Kasumi-1 (cell line): ENCODE measurements around the gene PEAR1.
A peak's percentile ranks its signal among the peaks of the same experiment; 100 is the strongest.

Source experiments
- DNase-seq, 2 experiments: peaks; one replicate each; lab custom pipeline; 2025; lab: John Stamatoyannopoulos, UW

Gene PEAR1

GRCh38 chr1:156939786-156940334, 46.3 kb downstream of the PEAR1 start:
- no peak for DNase-seq

GRCh38 chr1:156941675-156942074, 48.2 kb downstream of the PEAR1 start:
- no peak for DNase-seq

- no peak for DNase-seq
Measured at GRCh38 chr1:156942176-156942575, 48.7 kb downstream of the PEAR1 start.

GRCh38 chr1:156942576-156942975, 49.1 kb downstream of the PEAR1 start:
- DNase-seq: no peak

GRCh38 chr1:156943756-156944155, 50.2 kb downstream of the PEAR1 start:
- DNase-seq: no peak

- DNase-seq: no peak
Measured at GRCh38 chr1:156944268-156944667, 50.8 kb downstream of the PEAR1 start.

GRCh38 chr1:156944848-156945247, 51.3 kb downstream of the PEAR1 start:
- no peak for DNase-seq

GRCh38 chr1:156945881-156946661, 52.6 kb downstream of the PEAR1 start:
- no peak for DNase-seq

GRCh38 chr1:156947127-156947526, 53.6 kb downstream of the PEAR1 start:
- DNase-seq: no peak

GRCh38 chr1:156947818-156948525, 54.5 kb downstream of the PEAR1 start:
- no peak for DNase-seq

- peak in 1 of 2 experiments; percentile 6 for DNase-seq
Measured at GRCh38 chr1:156948708-156949107, 55.2 kb downstream of the PEAR1 start.

GRCh38 chr1:156949127-156949526, 55.6 kb downstream of the PEAR1 start:
- DNase-seq: no peak

- DNase-seq: no peak
Measured at GRCh38 chr1:156951371-156951770, 57.9 kb downstream of the PEAR1 start.

GRCh38 chr1:156953571-156953970, 60.1 kb downstream of the PEAR1 start:
- DNase-seq: no peak

GRCh38 chr1:156956333-156956732, 62.8 kb downstream of the PEAR1 start:
- DNase-seq: no peak

- no peak for DNase-seq
Measured at GRCh38 chr1:156957634-156958033, 64.1 kb downstream of the PEAR1 start.

GRCh38 chr1:156958247-156958714, 64.8 kb downstream of the PEAR1 start:
- no peak for DNase-seq

- DNase-seq: no peak
Measured at GRCh38 chr1:156959414-156959813, 65.9 kb downstream of the PEAR1 start.

- no peak for DNase-seq
Measured at GRCh38 chr1:156959925-156960324, 66.4 kb downstream of the PEAR1 start.

GRCh38 chr1:156961709-156962108, 68.2 kb downstream of the PEAR1 start:
- peak in 1 of 2 experiments; percentile 5 for DNase-seq

- DNase-seq: peak in 1 of 2 experiments; percentile 5
Measured at GRCh38 chr1:156963621-156964020, 70.1 kb downstream of the PEAR1 start.

- DNase-seq: no peak
Measured at GRCh38 chr1:156964441-156964840, 70.9 kb downstream of the PEAR1 start.
